ENCODE results near the gene MCTP1. TPM values are rescaled to one million over a fixed set of nuclear protein-coding genes. Genes with fewer than 3 reads are reported as not detected.

Gene MCTP1
- total RNA-seq, 2 donors from 2014 or later = 22.1 to 256 TPM

DNA sequence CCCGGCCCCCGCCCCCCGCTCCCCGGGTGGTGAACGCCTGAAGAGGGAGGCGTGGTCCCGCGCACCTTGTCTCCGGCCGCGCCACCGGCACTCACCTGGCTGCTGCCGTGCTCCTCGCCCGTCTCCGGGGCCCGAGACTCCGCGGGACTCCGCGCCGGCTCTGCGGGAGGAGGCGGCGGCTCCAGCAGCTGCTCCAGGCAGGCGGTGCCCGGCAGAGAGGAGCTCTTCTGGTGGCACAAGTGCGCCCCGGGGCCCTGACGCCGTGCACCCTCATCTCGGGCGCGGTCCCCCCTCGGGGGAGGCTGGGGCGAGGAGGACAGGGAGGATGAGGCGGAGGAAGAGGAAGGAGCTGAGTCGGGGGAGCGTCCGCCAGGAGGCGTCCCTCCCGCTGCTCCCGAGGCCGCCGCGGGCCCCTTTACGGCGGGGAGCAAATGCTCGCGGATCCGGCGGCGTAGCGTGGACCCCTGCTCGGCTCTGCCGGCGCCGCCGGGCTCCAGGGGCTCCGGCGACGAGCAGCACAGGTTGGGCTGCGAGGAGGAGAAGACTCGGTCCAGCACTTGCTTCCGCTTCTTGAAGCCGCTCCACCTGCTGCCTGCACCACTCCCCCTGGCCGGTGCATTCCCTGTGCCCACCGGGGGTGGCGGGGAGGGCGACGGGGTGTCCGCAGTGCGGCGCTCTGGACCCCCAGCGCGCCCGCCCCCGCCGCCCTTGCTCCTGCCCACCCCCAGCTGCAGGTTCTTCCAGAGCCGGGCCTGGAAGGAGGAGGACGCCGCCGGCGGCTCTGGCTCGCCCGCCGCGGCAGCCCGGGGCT is 928 bp downstream of the MCTP1 start:
- no peak for TF ChIP-seq CTCF (IDR thresholded peaks at IDR 0.05)
- peak; percentile 27 for ATAC-seq (ENCODE audit: insufficient number of reproducible peaks, low FRiP score, low read depth)
- peak overlapping the region; percentile 74 for H3K4me3 ChIP-seq
- H3K4me1 ChIP-seq (ENCODE audit: control insufficient read depth in 1 of 2, low read depth in 2 of 2) = peaks cover 5 to 19% of the 10 kb centered on the region in 2 donors
- H3K9me3 ChIP-seq = no peaks in the 10 kb centered on the region
- no peaks in the 10 kb centered on the region for H3K36me3 ChIP-seq
- no peak for DNase-seq (ENCODE audit: low spot score)
- no peaks in the 10 kb centered on the region for H3K27me3 ChIP-seq (replicated peaks; ENCODE audit: insufficient read depth)
- H3K27ac ChIP-seq = no peak overlapping the region

- Histone ChIP-seq H3K4me1 (ENCODE audit: control insufficient read depth in 1 of 2, low read depth in 2 of 2) (peaks cover 5 to 19% of the 10 kb centered on the region in 2 donors), H3K27ac (no peak overlapping the region), H3K27me3 (replicated peaks; ENCODE audit: insufficient read depth) (no peaks in the 10 kb centered on the region), H3K36me3 (no peaks in the 10 kb centered on the region), H3K4me3 (peak overlapping the region; percentile 74), H3K9me3 (no peaks in the 10 kb centered on the region)
- no peak for ATAC-seq (ENCODE audit: insufficient number of reproducible peaks, low FRiP score, low read depth)
- DNase-seq (ENCODE audit: low spot score) = no peak
- TF ChIP-seq CTCF (IDR thresholded peaks at IDR 0.05) = no peak
Measured at GRCh38 chr5:95283022-95283615, 1.8 kb downstream of the MCTP1 start.

DNA sequence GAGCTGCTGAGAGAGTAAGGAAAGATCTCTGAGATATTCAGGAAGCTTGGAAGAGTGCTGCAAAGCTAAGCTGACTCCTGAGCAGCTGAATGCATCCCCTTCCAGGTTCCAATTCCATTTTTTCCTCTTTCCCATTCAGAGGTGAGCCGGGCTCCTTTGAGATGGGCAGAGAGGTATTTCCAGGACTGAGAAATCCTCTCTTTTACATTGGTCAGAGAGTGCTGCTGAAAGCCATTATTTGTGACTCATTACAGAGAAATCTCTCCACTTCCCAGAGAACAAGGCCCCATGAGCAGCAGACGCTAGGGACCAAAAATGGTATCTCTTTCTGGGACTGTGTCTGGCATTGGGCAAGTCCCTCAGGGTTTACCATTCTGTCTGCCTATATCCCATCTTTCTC is 3.7 kb downstream of the MCTP1 start:
- no peak overlapping the region for H3K4me3 ChIP-seq
- peaks cover 5 to 19% of the 10 kb centered on the region in 2 donors for H3K4me1 ChIP-seq (ENCODE audit: control insufficient read depth in 1 of 2, low read depth in 2 of 2)
- TF ChIP-seq CTCF (IDR thresholded peaks at IDR 0.05) = no peak
- ATAC-seq (ENCODE audit: insufficient number of reproducible peaks, low FRiP score, low read depth) (no peak), DNase-seq (ENCODE audit: low spot score) (no peak)
- no peak overlapping the region for H3K27ac ChIP-seq
- no peaks in the 10 kb centered on the region for H3K9me3 ChIP-seq
- no peaks in the 10 kb centered on the region for H3K36me3 ChIP-seq
- H3K27me3 ChIP-seq (replicated peaks; ENCODE audit: insufficient read depth) = no peaks in the 10 kb centered on the region

GRCh38 chr5:95280401-95281095 is 4.3 kb downstream of the MCTP1 start:
- Histone ChIP-seq H3K4me3 (no peak overlapping the region), H3K9me3 (no peaks in the 10 kb centered on the region), H3K4me1 (ENCODE audit: control insufficient read depth in 1 of 2, low read depth in 2 of 2) (peaks cover 5 to 19% of the 10 kb centered on the region in 2 donors), H3K27ac (no peak overlapping the region), H3K36me3 (no peaks in the 10 kb centered on the region), H3K27me3 (replicated peaks; ENCODE audit: insufficient read depth) (no peaks in the 10 kb centered on the region)
- ATAC-seq (ENCODE audit: insufficient number of reproducible peaks, low FRiP score, low read depth) (no peak), DNase-seq (ENCODE audit: low spot score) (no peak)
- TF ChIP-seq CTCF (IDR thresholded peaks at IDR 0.05) = no peak

DNA sequence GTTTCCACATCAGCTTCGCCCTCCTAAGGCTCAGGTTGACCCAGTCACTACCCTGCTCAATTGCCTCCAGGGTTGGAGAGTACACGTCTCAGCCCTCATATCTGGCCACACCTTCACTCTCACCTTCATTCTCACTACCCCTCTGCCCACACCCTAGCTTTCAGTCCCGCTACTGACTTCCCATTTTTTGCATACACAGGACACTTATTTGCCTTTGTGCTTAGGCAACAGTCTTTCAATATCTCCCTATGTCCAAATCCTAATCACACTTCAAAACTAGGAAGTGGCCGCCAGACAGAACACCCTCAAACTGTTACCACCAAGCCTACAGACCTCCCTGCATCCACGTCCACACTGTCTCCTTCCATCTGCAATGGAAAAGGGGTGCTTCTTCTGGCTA is 10.9 kb downstream of the MCTP1 start:
- Histone ChIP-seq H3K36me3 (no peaks in the 10 kb centered on the region), H3K27ac (no peak overlapping the region), H3K9me3 (no peaks in the 10 kb centered on the region), H3K27me3 (replicated peaks; ENCODE audit: insufficient read depth) (no peaks in the 10 kb centered on the region), H3K4me1 (ENCODE audit: control insufficient read depth in 1 of 2, low read depth in 2 of 2) (no peaks in the 10 kb centered on the region), H3K4me3 (no peak overlapping the region)
- TF ChIP-seq CTCF (IDR thresholded peaks at IDR 0.05) = no peak
- DNase-seq (ENCODE audit: low spot score) (no peak), ATAC-seq (ENCODE audit: insufficient number of reproducible peaks, low FRiP score, low read depth) (no peak)
